GM23338 (cell line): ENCODE results near the gene USP21. TPM values are rescaled to one million over a fixed set of nuclear protein-coding genes. Genes with fewer than 3 reads are reported as not detected.

Experiments
- ATAC-seq: fragments of 200-7000 bp; cut with Tn5 transposase; 3 replicates; pipeline ENCODE4 v1.9.1; 2020
- DNase-seq: peaks from one replicate; pipeline ENCODE4 v3.0.0-alpha.2; 2015; ENCODE audit warnings: low spot score
- H2AFZ ChIP-seq: fragments of 200-600 bp; sonication (generic); 2 replicates; pipeline ENCODE4 v1.8.0; 2016; ENCODE audit warnings: antibody characterized with exemption, mild to moderate bottlenecking, moderate library complexity
- H3F3A ChIP-seq: fragments of 200-600 bp; sonication (generic); replicated peaks from 2 replicates; pipeline ENCODE4 v1.8.0; 2017; ENCODE audit warnings: antibody characterized with exemption, mixed run types, low read depth
- H3K27ac ChIP-seq: fragments of 200-600 bp; sonication (generic); 2 replicates; pipeline ENCODE4 v1.6.1; 2016; ENCODE audit warnings: low read depth
- H3K27me3 ChIP-seq: fragments of 200-600 bp; sonication (generic); 2 replicates; pipeline ENCODE4 v1.8.0; 2016; ENCODE audit warnings: mild to moderate bottlenecking, mixed run types, moderate library complexity; ENCODE audit not compliant: insufficient read depth
- H3K36me3 ChIP-seq: fragments of 200-600 bp; sonication (generic); 2 replicates; pipeline ENCODE4 v1.8.0; 2016; ENCODE audit warnings: mild to moderate bottlenecking; ENCODE audit not compliant: insufficient read depth
- H3K4me1 ChIP-seq: fragments of 200-600 bp; sonication (generic); 2 replicates; pipeline ENCODE4 v1.8.0; 2016; ENCODE audit warnings: mild to moderate bottlenecking, moderate library complexity; ENCODE audit not compliant: insufficient read depth
- H3K4me2 ChIP-seq: fragments of 200-600 bp; sonication (generic); 2 replicates; pipeline ENCODE4 v1.7.1; 2017; ENCODE audit warnings: mixed run types
- H3K4me3 ChIP-seq: fragments of 200-600 bp; sonication (generic); 2 replicates; pipeline ENCODE4 v1.6.1; 2016; ENCODE audit warnings: mixed run types
- H3K79me2 ChIP-seq: fragments of 200-600 bp; sonication (generic); replicated peaks from 2 replicates; pipeline ENCODE4 v1.8.0; 2017; ENCODE audit warnings: mild to moderate bottlenecking; ENCODE audit not compliant: insufficient read depth
- H3K9me2 ChIP-seq: fragments of 200-600 bp; sonication (generic); 2 replicates; pipeline ENCODE4 v1.8.0; 2017; ENCODE audit not compliant: insufficient read depth
- H4K20me1 ChIP-seq: fragments of 200-600 bp; sonication (generic); replicated peaks from 2 replicates; pipeline ENCODE4 v1.8.0; 2017; ENCODE audit warnings: mild to moderate bottlenecking; ENCODE audit not compliant: insufficient read depth
- H3K27ac Mint-ChIP-seq: 2 replicates; pipeline ENCODE4 v1.8.0; 2020; ENCODE audit warnings: inconsistent platforms, mild to moderate bottlenecking, moderate library complexity, mixed read lengths
- H3K27me3 Mint-ChIP-seq: 3 replicates; pipeline ENCODE4 v1.8.0; 2022; ENCODE audit warnings: low read depth, mild to moderate bottlenecking, moderate library complexity, mixed read lengths, inconsistent platforms; ENCODE audit not compliant: insufficient read depth, poor library complexity
- H3K36me3 Mint-ChIP-seq: 3 replicates; pipeline ENCODE4 v1.8.0; 2021; ENCODE audit warnings: low read depth, mild to moderate bottlenecking, inconsistent platforms, moderate library complexity, mixed read lengths
- H3K4me1 Mint-ChIP-seq: 3 replicates; pipeline ENCODE4 v1.8.0; 2020; ENCODE audit warnings: mild to moderate bottlenecking, inconsistent platforms, mixed read lengths
- H3K4me3 Mint-ChIP-seq: 3 replicates; pipeline ENCODE4 v1.8.0; 2021; ENCODE audit warnings: moderate library complexity, mild to moderate bottlenecking, inconsistent platforms, mixed read lengths
- H3K9me3 Mint-ChIP-seq: 3 replicates; pipeline ENCODE4 v1.8.0; 2020; ENCODE audit warnings: moderate library complexity, mild to moderate bottlenecking, inconsistent platforms, mixed read lengths
- CREB1 ChIP-seq: fragments of 250-450 bp; sonication (Bioruptor Pico); IDR thresholded peaks from 2 replicates; pipeline ENCODE4 v1.5.0; 2020; ENCODE audit warnings: low read depth, mild to moderate bottlenecking, moderate library complexity
- CTCF ChIP-seq, 2 experiments: fragments of 200-600 bp in 1 of 2; sonication (generic) in 1 of 2; conservative IDR thresholded peaks; 2 replicates each; pipeline versions ENCODE4 v1.5.1 to v1.6.1; 2016 to 2017; ENCODE audit warnings: antibody characterized with exemption in 2 of 2, low read depth in 2 of 2, mild to moderate bottlenecking in 2 of 2, moderate library complexity in 1 of 2
- EZH2 ChIP-seq: fragments of 200-600 bp; sonication (generic); IDR thresholded peaks from one replicate; pipeline ENCODE4 v1.8.0; 2017; ENCODE audit warnings: antibody characterized with exemption, mild to moderate bottlenecking, low read depth; ENCODE audit not compliant: unreplicated experiment
- EZH2phosphoT487 ChIP-seq: fragments of 200-600 bp; sonication (generic); IDR thresholded peaks from one replicate; pipeline ENCODE4 v1.8.1; 2018; ENCODE audit warnings: antibody characterized with exemption; ENCODE audit not compliant: unreplicated experiment
- JUNB ChIP-seq: IDR thresholded peaks from one replicate; pipeline ENCODE4 v1.6.1; 2016; ENCODE audit warnings: antibody characterized with exemption; ENCODE audit not compliant: unreplicated experiment
- NANOG ChIP-seq: IDR thresholded peaks from 2 replicates; pipeline ENCODE4 v1.6.1; 2016; ENCODE audit warnings: antibody characterized with exemption, borderline replicate concordance
- POLR2AphosphoS5 ChIP-seq: IDR thresholded peaks from 2 replicates; pipeline ENCODE4 v1.6.1; 2016; ENCODE audit warnings: antibody characterized with exemption, low read depth
- REST ChIP-seq: IDR thresholded peaks from one replicate; pipeline ENCODE4 v1.6.1; 2018; ENCODE audit warnings: antibody characterized with exemption; ENCODE audit not compliant: unreplicated experiment
- STAT1 ChIP-seq: IDR thresholded peaks from one replicate; pipeline ENCODE4 v1.6.1; 2016; ENCODE audit warnings: antibody characterized with exemption; ENCODE audit not compliant: unreplicated experiment
- ZNF114 ChIP-seq: fragments of 250-450 bp; sonication (Bioruptor Pico); IDR thresholded peaks from 2 replicates; pipeline ENCODE4 v1.5.0; 2020; ENCODE audit warnings: mild to moderate bottlenecking, moderate library complexity
- ZNF331 ChIP-seq: fragments of 250-450 bp; sonication (Bioruptor Pico); IDR thresholded peaks from 2 replicates; pipeline ENCODE4 v1.5.0; 2020; ENCODE audit warnings: low read depth, mild to moderate bottlenecking, moderate library complexity
- polyA plus RNA-seq: library from polyadenylated mRNA; unstranded; fragments of >200 nt; fragmentation: Nextera tagmentation; extraction: Ambion mirVana; gene quantifications from 2 replicates; pipeline ENCODE4 v1.2.1, GENCODE V29; 2016
- total RNA-seq: library from RNA; depleted of rRNA; stranded (reverse); fragments of >200 nt; shearing (Covaris generic); gene quantifications from 2 replicates; pipeline ENCODE4 v1.2.3, GENCODE V29; 2014
- TF ChIP-seq, protein P1 (sequence below): fragments of 250-450 bp; sonication (Bioruptor Pico); IDR thresholded peaks from 2 replicates; pipeline ENCODE4 v1.5.0; 2020; ENCODE audit warnings: mild to moderate bottlenecking, moderate library complexity
- TF ChIP-seq, protein P2 (sequence below): IDR thresholded peaks from 2 replicates; pipeline ENCODE4 v1.6.1; 2016; ENCODE audit warnings: antibody characterized with exemption

Gene USP21
- total and polyA plus RNA-seq, 2 experiments from 2014 or later = 17.9 to 25.6 TPM

GRCh38 chr1:161175771-161176453, 16.6 kb downstream of the USP21 start:
- Histone ChIP-seq H2AFZ (no peak overlapping the region), H3K79me2 (peaks cover 8% of the 10 kb centered on the region), H3K9me2 (no peaks in the 10 kb centered on the region), H3K27me3 (no peaks in the 10 kb centered on the region), H4K20me1 (peaks cover 6% of the 10 kb centered on the region; the same call in 1 of the 2 replicates), H3F3A (0 out of 2 replicates have a peak, but pooled peaks cover 2% of the 10 kb centered on the region), H3K36me3 (peaks cover 17% of the 10 kb centered on the region), H3K4me2 (peak overlapping the region; percentile 100), H3K27ac (no peak overlapping the region), H3K4me3 (peak overlapping the region; percentile 99), H3K4me1 (peaks cover 15% of the 10 kb centered on the region; the same call in 1 of the 2 replicates)
- ATAC-seq = no peak
- peaks cover 46% of the 10 kb centered on the region for H3K36me3 Mint-ChIP-seq
- peak overlapping the region; percentile 98 for H3K4me3 Mint-ChIP-seq
- TF ChIP-seq REST (no peak), ZNF114 (CRISPR knock-in tag) (no peak), EZH2 (no peak), POLR2AphosphoS5 (no peak), STAT1 (no peak), EZH2phosphoT487 (no peak), CTCF (conservative IDR thresholded peaks at IDR 0.05; ENCODE audit: low read depth in 2 of 2) (no peak), CREB1 (CRISPR knock-in tag) (no peak), NANOG (no peak), JUNB (no peak), ZNF331 (CRISPR knock-in tag) (no peak)
- TF ChIP-seq, protein P1, sequence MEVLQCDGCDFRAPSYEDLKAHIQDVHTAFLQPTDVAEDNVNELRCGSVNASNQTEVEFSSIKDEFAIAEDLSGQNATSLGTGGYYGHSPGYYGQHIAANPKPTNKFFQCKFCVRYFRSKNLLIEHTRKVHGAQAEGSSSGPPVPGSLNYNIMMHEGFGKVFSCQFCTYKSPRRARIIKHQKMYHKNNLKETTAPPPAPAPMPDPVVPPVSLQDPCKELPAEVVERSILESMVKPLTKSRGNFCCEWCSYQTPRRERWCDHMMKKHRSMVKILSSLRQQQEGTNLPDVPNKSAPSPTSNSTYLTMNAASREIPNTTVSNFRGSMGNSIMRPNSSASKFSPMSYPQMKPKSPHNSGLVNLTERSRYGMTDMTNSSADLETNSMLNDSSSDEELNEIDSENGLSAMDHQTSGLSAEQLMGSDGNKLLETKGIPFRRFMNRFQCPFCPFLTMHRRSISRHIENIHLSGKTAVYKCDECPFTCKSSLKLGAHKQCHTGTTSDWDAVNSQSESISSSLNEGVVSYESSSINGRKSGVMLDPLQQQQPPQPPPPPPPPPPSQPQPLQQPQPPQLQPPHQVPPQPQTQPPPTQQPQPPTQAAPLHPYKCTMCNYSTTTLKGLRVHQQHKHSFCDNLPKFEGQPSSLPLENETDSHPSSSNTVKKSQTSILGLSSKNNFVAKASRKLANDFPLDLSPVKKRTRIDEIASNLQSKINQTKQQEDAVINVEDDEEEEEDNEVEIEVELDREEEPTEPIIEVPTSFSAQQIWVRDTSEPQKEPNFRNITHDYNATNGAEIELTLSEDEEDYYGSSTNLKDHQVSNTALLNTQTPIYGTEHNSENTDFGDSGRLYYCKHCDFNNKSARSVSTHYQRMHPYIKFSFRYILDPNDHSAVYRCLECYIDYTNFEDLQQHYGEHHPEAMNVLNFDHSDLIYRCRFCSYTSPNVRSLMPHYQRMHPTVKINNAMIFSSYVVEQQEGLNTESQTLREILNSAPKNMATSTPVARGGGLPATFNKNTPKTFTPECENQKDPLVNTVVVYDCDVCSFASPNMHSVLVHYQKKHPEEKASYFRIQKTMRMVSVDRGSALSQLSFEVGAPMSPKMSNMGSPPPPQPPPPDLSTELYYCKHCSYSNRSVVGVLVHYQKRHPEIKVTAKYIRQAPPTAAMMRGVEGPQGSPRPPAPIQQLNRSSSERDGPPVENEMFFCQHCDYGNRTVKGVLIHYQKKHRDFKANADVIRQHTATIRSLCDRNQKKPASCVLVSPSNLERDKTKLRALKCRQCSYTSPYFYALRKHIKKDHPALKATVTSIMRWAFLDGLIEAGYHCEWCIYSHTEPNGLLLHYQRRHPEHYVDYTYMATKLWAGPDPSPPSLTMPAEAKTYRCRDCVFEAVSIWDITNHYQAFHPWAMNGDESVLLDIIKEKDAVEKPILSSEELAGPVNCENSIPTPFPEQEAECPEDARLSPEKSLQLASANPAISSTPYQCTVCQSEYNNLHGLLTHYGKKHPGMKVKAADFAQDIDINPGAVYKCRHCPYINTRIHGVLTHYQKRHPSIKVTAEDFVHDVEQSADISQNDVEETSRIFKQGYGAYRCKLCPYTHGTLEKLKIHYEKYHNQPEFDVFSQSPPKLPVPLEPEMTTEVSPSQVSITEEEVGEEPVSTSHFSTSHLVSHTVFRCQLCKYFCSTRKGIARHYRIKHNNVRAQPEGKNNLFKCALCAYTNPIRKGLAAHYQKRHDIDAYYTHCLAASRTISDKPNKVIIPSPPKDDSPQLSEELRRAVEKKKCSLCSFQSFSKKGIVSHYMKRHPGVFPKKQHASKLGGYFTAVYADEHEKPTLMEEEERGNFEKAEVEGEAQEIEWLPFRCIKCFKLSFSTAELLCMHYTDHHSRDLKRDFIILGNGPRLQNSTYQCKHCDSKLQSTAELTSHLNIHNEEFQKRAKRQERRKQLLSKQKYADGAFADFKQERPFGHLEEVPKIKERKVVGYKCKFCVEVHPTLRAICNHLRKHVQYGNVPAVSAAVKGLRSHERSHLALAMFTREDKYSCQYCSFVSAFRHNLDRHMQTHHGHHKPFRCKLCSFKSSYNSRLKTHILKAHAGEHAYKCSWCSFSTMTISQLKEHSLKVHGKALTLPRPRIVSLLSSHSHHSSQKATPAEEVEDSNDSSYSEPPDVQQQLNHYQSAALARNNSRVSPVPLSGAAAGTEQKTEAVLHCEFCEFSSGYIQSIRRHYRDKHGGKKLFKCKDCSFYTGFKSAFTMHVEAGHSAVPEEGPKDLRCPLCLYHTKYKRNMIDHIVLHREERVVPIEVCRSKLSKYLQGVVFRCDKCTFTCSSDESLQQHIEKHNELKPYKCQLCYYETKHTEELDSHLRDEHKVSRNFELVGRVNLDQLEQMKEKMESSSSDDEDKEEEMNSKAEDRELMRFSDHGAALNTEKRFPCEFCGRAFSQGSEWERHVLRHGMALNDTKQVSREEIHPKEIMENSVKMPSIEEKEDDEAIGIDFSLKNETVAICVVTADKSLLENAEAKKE (CRISPR knock-in tag) = no peak
- TF ChIP-seq, protein P2, sequence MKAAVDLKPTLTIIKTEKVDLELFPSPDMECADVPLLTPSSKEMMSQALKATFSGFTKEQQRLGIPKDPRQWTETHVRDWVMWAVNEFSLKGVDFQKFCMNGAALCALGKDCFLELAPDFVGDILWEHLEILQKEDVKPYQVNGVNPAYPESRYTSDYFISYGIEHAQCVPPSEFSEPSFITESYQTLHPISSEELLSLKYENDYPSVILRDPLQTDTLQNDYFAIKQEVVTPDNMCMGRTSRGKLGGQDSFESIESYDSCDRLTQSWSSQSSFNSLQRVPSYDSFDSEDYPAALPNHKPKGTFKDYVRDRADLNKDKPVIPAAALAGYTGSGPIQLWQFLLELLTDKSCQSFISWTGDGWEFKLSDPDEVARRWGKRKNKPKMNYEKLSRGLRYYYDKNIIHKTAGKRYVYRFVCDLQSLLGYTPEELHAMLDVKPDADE = no peak
- DNase-seq = no peak
- H3K27ac Mint-ChIP-seq = no peak overlapping the region
- peaks cover 4% of the 10 kb centered on the region for H3K27me3 Mint-ChIP-seq
- H3K4me1 Mint-ChIP-seq = peaks cover 15% of the 10 kb centered on the region
- H3K9me3 Mint-ChIP-seq = no peaks in the 10 kb centered on the region
